ENCODE results near the gene LY6G6D. TPM values are rescaled to one million over a fixed set of nuclear protein-coding genes. Genes with fewer than 3 reads are reported as not detected.

Gene LY6G6D
- total RNA-seq (2014; rRNA removed; shearing (Covaris generic)) = not detected in 2 replicates
- not detected in 2 replicates for polyA plus RNA-seq (2014; cell fraction: nucleus; rRNA removed)

- DNase-seq (ENCODE audit: extremely low read depth, low read depth) = no peak
Measured at GRCh38 chr6:31715022-31715958, at the start of gene LY6G6D. TSS of gene LY6G6D (plus strand) at chr6:31715348. CDS start at chr6:31715356, 8 bp downstream.

- DNase-seq (ENCODE audit: extremely low read depth, low read depth) = peak; percentile 93
Measured at GRCh38 chr6:31665501-31666336, 49.4 kb upstream of the LY6G6D start, which contains the start of gene CSNK2B. TSS of gene CSNK2B (plus strand) at chr6:31666080. CDS start at chr6:31666832, 752 bp downstream.

GRCh38 chr6:31666337-31666965, 48.7 kb upstream of the LY6G6D start:
- no peak for DNase-seq (ENCODE audit: extremely low read depth, low read depth)

- DNase-seq (ENCODE audit: extremely low read depth, low read depth) = no peak
Measured at GRCh38 chr6:31669676-31670075, 45.5 kb upstream of the LY6G6D start, which contains the start of gene LY6G5B. TSS of gene LY6G5B (plus strand) at chr6:31669976. CDS start at chr6:31670951, 975 bp downstream.

GRCh38 chr6:31676322-31676903, 38.7 kb upstream of the LY6G6D start:
- no peak for DNase-seq (ENCODE audit: extremely low read depth, low read depth)

- DNase-seq (ENCODE audit: extremely low read depth, low read depth) = no peak
Measured at GRCh38 chr6:31676904-31677303, 38.2 kb upstream of the LY6G6D start.

- DNase-seq (ENCODE audit: extremely low read depth, low read depth) = no peak
Measured at GRCh38 chr6:31677955-31678354, 37.2 kb upstream of the LY6G6D start.

GRCh38 chr6:31680226-31681134, 34.7 kb upstream of the LY6G6D start, which contains the start of gene LY6G5C:
TSS of gene LY6G5C (minus strand) at chr6:31681067. CDS start at chr6:31680373, 694 bp downstream.
- DNase-seq (ENCODE audit: extremely low read depth, low read depth) = peak; percentile 55

GRCh38 chr6:31681135-31681671, 33.9 kb upstream of the LY6G6D start:
- no peak for DNase-seq (ENCODE audit: extremely low read depth, low read depth)

- DNase-seq (ENCODE audit: extremely low read depth, low read depth) = no peak
Measured at GRCh38 chr6:31683591-31683990, 31.6 kb upstream of the LY6G6D start.

- DNase-seq (ENCODE audit: extremely low read depth, low read depth) = no peak
Measured at GRCh38 chr6:31686483-31686882, 28.7 kb upstream of the LY6G6D start.

GRCh38 chr6:31687321-31687720, 27.8 kb upstream of the LY6G6D start:
- no peak for DNase-seq (ENCODE audit: extremely low read depth, low read depth)

GRCh38 chr6:31687860-31688693, 27.1 kb upstream of the LY6G6D start:
- no peak for DNase-seq (ENCODE audit: extremely low read depth, low read depth)

- no peak for DNase-seq (ENCODE audit: extremely low read depth, low read depth)
Measured at GRCh38 chr6:31689249-31690110, 25.7 kb upstream of the LY6G6D start.

- no peak for DNase-seq (ENCODE audit: extremely low read depth, low read depth)
Measured at GRCh38 chr6:31690231-31691077, 24.7 kb upstream of the LY6G6D start.

- no peak for DNase-seq (ENCODE audit: extremely low read depth, low read depth)
Measured at GRCh38 chr6:31691078-31691463, 24.1 kb upstream of the LY6G6D start.
